ENCODE measurements around the gene IDI2.
"Not testable (repeated sequence)": the region's sequence is repeated elsewhere in the genome, so short reads cannot be mapped to it uniquely, and the experiment has no call there.

Gene IDI2
- 0 to 0.07 reads per million in 2 donors for total RNA-seq

- DNase-seq, result no peak
Measured at GRCh38 chr10:1025683-1026082, at the start of gene IDI2. Gene IDI2, minus strand, starts transcription at chr10:1025859. Its CDS starts 1,136 bp downstream, at chr10:1024723.

DNA sequence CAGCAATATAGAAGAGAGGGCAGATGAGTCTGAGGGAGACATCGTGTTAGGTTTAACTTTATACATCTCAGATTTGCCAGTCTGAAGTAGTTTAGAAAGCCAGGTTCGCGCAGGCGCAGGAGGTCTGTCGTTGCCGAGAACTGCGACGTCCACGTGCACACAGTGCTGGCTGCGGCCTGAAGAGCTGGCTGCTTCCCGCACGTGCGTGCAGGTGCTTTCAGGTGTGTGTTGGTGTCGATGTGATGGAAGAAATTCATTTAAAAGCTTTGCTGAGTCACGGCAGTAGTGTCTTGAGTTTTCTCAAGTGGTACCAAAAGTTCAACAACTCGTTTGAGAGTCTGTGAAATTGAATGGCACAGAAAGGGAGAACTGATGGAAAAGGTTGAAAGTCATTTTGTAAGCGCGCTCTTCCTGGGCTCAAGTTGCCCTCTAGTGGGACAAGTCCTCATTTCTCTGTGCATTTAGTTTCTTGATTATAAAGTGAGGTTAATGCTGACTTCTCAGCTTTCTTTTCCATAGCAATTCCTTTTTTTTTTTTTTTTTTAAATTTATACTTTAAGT lies 49.2 kb upstream of the IDI2 start:
- DNase-seq, result no peak

DNA sequence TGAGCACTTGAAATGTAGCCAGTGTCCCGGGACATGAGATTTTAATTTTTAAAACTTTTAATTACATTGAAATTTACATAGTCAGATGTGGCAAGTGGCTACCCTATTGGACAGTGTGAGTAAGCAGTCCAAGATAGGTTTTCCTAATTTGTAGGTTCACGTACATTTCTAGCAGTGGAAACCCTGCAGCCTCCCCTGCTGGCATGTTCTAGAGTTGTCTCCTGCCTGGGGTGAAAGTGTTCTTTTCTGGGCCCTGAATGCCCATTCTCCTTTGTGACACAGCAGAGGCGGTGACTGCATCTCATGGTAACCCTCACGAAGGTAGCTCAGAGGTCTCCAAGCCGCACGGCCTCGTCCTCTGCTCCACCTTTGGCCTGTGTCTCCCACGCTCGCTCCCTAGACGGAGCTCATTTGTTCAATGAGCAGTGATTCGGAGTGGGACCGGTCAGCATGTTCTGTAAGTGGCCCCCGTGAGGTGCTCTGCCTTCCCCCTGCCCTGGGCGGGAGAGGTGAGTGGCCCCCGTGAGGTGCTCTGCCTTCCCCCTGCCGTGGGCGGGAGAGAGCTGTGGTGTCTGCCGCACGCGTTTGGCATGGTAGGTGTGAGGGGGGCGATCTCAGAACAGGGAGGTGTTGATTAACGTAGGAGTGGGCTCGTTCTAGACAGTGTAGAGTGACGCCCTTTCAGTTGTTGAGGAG lies 48.5 kb upstream of the IDI2 start:
- DNase-seq, result no peak

DNA sequence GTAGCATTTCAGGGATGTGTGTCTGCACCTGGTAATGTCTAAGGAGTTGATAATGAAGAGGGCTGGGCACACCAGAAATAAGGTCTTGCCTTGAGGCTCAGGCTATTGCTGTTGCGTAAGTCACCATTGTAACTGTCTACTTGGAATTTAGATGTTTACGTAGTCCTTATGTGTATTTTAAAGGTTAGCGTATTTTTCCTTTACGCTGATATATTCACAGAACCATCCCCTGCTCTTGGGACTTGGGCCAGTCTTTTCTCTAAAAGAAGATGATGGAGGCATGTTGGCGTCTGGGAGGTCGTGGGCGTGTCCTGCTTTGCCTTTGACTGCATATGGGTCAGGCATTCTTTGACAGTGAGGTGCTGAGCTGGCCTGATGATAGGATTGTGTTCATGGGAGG lies 45.3 kb upstream of the IDI2 start:
- no peak for DNase-seq

DNA sequence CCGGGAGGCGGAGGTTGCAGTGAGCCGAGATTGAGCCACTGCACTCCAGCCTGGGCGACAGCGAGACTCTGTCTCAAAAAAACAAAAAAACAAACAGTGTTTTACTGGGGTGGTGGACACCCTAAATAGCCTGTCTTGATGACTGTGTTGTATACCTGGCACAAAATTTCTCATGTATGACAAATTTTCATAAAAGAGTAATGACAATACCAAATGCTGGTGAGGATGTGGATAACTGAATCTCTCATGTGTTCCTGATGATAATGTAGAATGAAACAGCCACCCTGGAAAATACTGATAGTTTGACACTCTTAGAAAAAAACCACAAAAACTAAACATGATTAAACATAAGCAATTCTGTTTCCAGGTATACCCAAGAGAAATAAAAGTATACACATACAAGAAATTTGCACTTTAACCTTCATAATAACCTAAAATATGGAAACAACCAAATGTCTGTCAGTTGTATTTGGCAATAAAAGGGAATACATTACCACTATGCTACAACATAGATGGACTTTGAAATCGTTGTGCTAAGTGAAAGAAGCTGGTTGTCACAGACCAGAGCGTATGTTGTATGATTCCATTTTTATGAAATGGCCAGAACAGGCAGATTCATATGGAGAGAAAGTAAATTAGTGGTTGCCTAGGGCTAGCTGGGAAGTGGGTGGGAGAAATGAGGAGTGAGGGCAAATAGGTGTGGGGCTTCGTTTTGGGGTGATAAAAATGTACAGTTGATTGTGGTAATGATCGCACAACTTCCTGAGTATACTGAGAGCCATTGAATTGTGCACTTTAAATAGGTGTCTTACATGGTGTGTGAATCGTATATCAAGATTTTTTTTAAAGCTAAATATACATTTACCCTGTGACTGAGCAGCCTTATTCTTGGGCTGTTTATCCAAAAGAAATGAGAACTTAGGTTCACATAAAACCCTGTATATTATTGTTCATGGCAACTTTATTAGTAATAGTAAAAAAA lies 43.0 kb upstream of the IDI2 start:
- no peak for DNase-seq

DNA sequence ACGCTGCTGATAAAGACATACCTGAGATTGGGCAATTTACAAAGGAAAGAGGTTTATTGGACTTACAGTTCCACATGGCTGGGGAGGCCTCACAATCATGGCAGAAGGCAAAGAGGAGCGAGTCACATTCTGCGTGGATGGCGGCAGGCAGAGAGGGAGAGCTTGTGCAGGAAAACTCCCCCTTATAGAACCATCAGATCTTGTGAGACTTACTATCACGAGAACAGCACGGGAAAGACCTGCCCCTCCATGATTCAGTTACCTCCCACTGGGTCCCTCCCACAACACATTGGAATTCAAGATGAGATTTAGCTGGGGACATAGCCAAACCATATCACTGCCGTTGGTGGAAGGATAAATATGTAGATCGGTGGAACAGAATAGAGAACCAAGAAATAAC lies 41.1 kb upstream of the IDI2 start:
- not testable (repeated sequence) for DNase-seq

DNA sequence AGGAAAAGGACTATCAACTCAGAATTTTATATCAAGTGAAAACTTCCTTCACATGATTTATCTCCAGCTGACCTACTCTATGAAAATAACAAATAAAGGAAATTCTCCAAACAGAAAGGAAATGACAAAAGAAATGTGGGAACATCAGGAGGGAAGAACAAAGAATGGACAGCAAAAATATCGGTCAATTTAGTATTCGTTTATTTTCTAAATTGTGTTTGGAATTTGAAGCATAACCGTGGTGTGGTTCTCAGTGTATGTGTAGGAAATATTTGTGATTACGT lies 39.2 kb upstream of the IDI2 start:
- no peak for DNase-seq

DNA sequence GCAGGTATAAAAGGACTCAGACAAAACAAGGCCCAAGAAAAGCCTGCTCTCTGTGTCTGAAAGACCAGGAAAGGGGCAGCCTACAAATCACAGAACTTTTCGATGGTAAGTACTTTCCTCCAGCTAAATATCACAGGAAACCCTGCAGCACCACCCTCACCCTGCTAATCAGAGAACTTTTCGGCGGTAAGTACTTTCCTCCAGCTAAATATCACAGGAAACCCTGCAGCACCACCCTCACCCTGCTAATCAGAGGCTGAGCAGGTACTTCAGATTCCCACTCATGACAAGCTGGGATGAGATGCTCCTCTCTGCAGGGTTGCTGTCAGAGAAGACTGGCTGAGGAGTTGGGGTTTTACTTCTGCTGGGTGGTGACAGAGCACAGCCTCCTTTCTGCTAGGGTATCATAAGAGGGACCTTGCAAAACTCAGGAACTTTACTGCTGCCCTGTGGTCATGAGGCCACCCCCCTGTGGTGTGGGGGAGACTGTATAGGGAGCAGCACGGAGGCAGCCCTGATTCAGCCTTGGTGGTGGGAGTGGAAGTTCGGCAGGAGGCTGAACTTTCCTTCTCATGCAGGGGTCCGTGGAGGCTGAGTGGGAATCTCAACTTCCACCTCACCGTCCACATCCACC lies 37.7 kb upstream of the IDI2 start:
- DNase-seq, result no peak

DNA sequence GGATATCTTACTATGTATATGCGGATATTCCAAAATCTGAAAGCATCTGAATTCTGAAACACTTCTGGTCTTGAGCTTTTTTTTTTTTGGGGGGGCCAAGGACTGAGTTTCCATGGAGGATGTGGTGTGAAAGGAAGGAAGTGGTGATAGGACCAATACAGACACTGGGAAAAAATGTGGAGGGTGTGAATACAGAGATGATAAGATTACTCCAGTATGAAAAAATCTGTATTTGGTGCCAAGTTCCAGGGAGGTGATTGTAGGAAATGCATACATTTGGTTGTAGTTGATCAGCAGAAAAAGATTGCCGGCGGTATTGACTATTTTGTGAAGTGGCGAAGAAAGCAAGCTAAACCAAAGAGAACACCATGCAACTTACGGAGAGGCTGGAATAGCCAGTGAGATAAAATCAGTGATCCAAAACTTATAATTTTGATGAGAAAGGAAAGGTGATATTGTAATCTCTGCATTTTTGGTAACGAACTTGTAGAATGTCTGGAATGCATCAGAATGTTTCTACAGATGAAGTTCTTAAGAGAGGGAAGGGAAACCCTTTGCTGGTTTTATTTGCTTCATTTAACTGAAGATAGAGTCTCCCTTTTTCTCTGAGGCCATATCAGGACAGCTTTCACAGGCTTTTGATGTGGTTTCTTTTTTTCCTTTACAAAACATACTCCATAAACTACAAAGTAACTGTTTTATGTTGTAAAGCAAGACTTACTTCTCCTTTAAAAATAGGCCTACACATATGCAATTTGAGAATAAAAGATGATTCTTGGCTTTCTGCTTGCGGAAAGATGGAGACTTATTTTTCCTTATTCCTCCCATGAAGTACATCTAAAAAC lies 36.5 kb upstream of the IDI2 start:
- no peak for DNase-seq

DNA sequence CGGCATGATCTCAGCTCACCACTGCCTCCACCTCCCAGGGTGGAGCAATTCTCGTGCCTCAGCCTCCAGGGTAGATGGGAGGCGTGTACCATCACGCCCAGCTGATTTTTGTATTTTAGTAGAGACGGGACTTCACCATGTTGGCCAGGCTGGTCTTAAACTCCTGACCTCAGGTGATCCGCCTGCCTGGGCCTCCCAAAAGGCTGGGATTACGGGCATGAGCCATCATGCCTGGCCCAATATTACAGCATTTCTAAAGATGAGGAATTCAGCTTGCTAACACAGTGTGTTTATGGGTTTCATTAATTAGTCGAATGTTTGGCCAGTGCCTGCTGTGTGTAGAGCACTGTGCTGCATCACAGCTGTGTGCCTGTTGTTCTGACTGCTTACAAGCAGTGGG lies 34.2 kb upstream of the IDI2 start:
- no peak for DNase-seq

- no peak for DNase-seq
Measured at GRCh38 chr10:1058017-1058416, 32.4 kb upstream of the IDI2 start.

DNA sequence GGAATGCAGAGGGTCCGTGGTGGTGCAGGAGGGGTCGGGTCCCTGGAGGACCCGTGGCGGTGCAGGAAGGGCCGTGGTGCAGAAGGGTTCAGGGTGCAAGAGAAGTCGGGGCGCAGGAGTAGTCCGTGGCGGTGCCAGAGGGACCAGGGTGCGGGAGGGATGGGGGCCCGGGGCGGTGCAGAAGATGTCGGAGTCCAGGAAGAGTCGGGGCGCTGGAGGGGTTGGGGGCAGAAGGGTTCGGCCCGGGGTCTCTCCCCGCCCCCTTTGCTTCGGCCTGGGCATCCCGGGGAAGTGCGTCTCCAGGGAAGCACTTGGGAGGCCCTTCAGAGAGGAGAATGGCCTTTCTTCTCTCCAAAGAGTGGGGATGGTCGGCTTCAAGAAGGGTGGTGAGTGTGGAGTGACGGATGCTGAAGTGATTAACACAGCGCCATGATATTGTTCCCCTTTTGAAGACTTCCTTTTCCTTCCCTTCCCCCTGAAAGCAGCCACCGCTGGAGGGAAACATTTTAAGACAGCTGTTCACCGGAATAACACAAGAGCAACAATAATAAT lies 31.5 kb upstream of the IDI2 start:
- no peak for DNase-seq

- peak; percentile 87 for DNase-seq
Measured at GRCh38 chr10:1056326-1057105, 30.9 kb upstream of the IDI2 start, which contains the start of gene WDR37. Gene WDR37, plus strand, starts transcription at chr10:1056385. Its CDS starts 15,771 bp downstream, at chr10:1072156.

GRCh38 chr10:1054684-1055083 lies 29.0 kb upstream of the IDI2 start:
- no peak for DNase-seq

GRCh38 chr10:1050554-1050953 lies 24.9 kb upstream of the IDI2 start:
- peak; percentile 35 for DNase-seq

DNA sequence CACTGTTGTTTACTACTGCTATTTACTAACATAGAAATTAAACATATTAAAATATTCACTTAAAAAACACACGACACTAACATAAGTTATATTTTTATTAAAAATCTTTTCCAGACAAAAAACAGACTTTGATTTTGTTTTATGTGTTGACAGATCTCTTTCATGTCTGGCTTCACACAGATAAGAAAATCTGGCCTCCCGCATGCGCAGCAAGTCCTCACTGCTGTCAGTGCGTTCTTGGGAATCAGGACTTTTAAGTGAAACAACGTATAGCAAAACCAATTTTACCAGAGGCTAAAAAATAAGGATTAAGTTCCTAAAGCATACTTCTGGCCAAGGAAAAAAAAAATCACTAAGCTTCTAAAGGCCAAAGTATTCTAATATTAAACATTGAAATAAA lies 24.5 kb upstream of the IDI2 start:
- DNase-seq, result peak; percentile 18

- DNase-seq, result no peak
Measured at GRCh38 chr10:1049425-1049958, 23.8 kb upstream of the IDI2 start.

DNA sequence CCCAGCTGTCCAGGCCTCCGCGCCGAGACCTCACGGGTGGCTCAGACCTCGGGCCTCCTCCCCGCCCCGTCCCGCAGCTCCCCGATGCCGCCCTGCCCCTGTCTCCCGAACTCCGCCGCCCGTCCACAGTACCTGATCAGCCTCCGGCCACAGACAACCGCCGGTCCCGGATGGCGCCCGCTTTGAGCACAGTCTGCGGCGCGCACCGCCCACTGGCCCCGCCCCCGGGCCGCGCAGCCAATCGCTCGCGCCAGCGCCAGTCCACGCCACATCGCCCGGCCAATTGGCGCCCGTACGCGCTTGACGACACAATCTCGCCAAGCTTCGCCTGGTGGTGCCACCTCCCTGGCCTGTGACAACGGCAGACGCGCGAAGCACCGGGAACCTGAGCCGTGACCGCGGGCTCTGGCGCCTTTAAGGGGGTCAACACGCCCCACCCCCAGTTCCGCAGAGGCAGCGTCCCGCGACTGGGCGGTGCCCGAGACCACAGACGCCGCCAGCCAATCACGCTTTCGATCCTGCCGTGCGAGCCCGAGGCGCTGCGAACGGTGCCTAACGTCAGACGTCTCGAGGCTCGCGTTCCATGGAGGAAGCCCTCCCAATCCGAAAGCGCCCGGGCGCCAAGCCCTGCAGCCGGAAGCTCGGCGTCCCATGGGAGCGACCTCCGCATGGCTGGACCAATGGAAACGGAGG lies 23.2 kb upstream of the IDI2 start, which contains the start of gene IDI1:
IDI1 (minus strand) TSS at position 388 of the 693 bp plus-strand sequence; CDS start at position 272, 116 bp downstream.
- DNase-seq, result peak; percentile 94

GRCh38 chr10:1048349-1048731 lies 22.7 kb upstream of the IDI2 start:
- peak; percentile 56 for DNase-seq

DNA sequence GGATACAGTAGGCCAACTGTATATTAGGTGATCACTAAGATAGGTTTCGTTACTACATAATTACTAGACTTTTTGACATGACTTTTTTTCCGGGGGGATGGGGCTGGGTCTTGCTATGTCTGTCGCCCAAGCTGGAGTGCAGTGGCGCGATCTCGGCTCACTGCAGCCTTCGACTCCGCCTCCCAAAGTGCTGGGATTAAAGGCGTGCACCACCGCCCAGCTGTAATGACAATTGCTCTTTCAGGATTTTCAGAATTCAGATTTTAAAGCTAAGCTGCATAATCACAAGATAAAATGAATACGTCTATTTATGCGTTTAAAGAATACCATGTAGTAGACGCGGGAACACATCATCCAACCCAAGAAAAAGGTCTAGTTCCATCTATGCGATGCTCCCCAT lies 22.3 kb upstream of the IDI2 start:
- no peak for DNase-seq
